ENCODE measurements around the gene TRAFD1.

TRAFD1 gene

DNA sequence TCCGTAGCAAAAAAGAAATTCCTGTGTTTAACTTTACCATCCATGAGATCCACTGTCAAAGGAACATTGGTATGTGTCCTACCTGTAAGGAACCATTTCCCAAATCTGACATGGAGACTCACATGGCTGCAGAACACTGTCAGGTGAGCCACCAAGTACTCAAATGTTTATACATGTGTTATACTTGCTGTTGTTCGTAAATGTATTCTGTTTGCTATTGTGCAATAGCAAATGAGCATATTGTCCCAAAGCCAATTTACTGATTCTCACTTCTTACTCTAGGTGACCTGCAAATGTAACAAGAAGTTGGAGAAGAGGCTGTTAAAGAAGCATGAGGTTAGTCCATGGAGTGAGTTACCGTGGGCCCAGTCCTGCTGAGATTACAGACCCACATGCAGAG is 9.4 kb downstream of the TRAFD1 start:
- Histone ChIP-seq H3K27ac (ENCODE audit: poor library complexity, severe bottlenecking) (no peak overlapping the region), H3K36me3 (ENCODE audit: low read depth) (peaks cover 57% of the 10 kb centered on the region), H3K4me1 (ENCODE audit: insufficient read depth, poor library complexity, severe bottlenecking) (peaks cover 4% of the 10 kb centered on the region), H3K9me3 (ENCODE audit: severe bottlenecking) (no peaks in the 10 kb centered on the region), H3K27me3 (ENCODE audit: insufficient read depth, poor library complexity, severe bottlenecking) (no peaks in the 10 kb centered on the region), H3K4me3 (ENCODE audit: severe bottlenecking) (no peak overlapping the region)
- TF ChIP-seq, protein P1, sequence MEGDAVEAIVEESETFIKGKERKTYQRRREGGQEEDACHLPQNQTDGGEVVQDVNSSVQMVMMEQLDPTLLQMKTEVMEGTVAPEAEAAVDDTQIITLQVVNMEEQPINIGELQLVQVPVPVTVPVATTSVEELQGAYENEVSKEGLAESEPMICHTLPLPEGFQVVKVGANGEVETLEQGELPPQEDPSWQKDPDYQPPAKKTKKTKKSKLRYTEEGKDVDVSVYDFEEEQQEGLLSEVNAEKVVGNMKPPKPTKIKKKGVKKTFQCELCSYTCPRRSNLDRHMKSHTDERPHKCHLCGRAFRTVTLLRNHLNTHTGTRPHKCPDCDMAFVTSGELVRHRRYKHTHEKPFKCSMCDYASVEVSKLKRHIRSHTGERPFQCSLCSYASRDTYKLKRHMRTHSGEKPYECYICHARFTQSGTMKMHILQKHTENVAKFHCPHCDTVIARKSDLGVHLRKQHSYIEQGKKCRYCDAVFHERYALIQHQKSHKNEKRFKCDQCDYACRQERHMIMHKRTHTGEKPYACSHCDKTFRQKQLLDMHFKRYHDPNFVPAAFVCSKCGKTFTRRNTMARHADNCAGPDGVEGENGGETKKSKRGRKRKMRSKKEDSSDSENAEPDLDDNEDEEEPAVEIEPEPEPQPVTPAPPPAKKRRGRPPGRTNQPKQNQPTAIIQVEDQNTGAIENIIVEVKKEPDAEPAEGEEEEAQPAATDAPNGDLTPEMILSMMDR (IDR thresholded peaks at IDR 0.05; ENCODE audit: poor library complexity, severe bottlenecking) = no peak
- DNase-seq (ENCODE audit: low spot score) (no peak), ATAC-seq (ENCODE audit: low read depth) (no peak)

DNA sequence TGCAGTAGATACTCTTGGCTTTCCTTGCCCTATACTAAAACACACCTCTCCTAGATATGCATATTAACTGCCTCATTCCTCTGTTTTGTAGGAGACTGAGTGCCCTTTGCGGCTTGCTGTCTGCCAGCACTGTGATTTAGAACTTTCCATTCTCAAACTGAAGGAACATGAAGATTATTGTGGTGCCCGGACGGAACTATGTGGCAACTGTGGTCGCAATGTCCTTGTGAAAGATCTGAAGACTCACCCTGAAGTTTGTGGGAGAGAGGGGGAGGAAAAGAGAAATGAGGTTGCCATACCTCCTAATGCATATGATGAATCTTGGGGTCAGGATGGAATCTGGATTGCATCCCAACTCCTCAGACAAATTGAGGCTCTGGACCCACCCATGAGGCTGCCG is 15.4 kb downstream of the TRAFD1 start:
- Histone ChIP-seq H3K27me3 (ENCODE audit: insufficient read depth, poor library complexity, severe bottlenecking) (no peaks in the 10 kb centered on the region), H3K9me3 (ENCODE audit: severe bottlenecking) (no peaks in the 10 kb centered on the region), H3K4me1 (ENCODE audit: insufficient read depth, poor library complexity, severe bottlenecking) (no peaks in the 10 kb centered on the region), H3K4me3 (ENCODE audit: severe bottlenecking) (no peak overlapping the region), H3K36me3 (ENCODE audit: low read depth) (peaks cover 80% of the 10 kb centered on the region), H3K27ac (ENCODE audit: poor library complexity, severe bottlenecking) (no peak overlapping the region)
- no peak for DNase-seq (ENCODE audit: low spot score)
- no peak for ATAC-seq (ENCODE audit: low read depth)
- TF ChIP-seq, protein P1 (IDR thresholded peaks at IDR 0.05; ENCODE audit: poor library complexity, severe bottlenecking) = no peak

DNA sequence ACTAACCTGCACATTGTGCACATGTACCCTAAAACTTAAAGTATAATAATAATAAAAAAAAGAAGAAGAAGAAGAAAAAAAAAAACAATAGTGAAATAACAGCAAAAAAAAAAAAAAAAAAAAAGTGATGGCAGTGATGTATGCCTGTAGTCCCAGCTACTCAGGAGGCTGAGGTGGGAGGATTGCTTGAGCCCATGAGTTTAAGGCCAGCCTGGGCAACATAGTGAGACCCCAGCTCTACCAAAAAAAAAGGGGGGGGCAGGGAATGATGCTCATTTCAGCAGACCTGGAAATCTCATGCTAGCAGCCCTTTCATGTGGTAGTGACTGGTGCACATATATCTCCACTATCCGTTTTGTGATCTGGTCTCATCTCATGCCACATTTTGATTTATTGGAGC is 20.8 kb downstream of the TRAFD1 start:
- Histone ChIP-seq H3K4me1 (ENCODE audit: insufficient read depth, poor library complexity, severe bottlenecking) (peaks cover 6% of the 10 kb centered on the region), H3K27me3 (ENCODE audit: insufficient read depth, poor library complexity, severe bottlenecking) (no peaks in the 10 kb centered on the region), H3K4me3 (ENCODE audit: severe bottlenecking) (no peak overlapping the region), H3K9me3 (ENCODE audit: severe bottlenecking) (no peaks in the 10 kb centered on the region), H3K27ac (ENCODE audit: poor library complexity, severe bottlenecking) (no peak overlapping the region), H3K36me3 (ENCODE audit: low read depth) (peaks cover 80% of the 10 kb centered on the region)
- TF ChIP-seq, protein P1 (IDR thresholded peaks at IDR 0.05; ENCODE audit: poor library complexity, severe bottlenecking) = no peak
- ATAC-seq (ENCODE audit: low read depth) (no peak), DNase-seq (ENCODE audit: low spot score) (no peak)

DNA sequence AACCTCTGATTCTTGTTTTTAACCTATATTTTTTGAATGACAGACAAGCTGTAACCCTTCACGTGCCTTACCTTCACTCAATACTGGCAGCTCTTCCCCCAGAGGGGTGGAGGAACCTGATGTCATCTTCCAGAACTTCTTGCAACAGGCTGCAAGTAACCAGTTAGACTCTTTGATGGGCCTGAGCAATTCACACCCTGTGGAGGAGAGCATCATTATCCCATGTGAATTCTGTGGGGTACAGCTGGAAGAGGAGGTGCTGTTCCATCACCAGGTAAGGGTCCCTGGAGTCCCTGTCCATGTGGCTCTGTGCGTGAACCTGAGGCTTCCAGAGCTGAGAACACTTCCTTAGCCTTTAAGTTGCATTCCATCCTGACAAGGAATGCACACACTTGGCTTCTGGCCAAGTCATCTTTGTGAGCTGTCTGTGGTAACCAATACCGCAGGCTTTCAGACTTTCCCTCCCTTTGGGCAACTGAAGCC is 22.7 kb downstream of the TRAFD1 start:
- DNase-seq (ENCODE audit: low spot score) (no peak), ATAC-seq (ENCODE audit: low read depth) (peak; percentile 80)
- H3K4me1 ChIP-seq (ENCODE audit: insufficient read depth, poor library complexity, severe bottlenecking) = peaks cover 6% of the 10 kb centered on the region
- H3K9me3 ChIP-seq (ENCODE audit: severe bottlenecking) = no peaks in the 10 kb centered on the region
- no peak overlapping the region for H3K4me3 ChIP-seq (ENCODE audit: severe bottlenecking)
- H3K36me3 ChIP-seq (ENCODE audit: low read depth) = peaks cover 80% of the 10 kb centered on the region
- no peaks in the 10 kb centered on the region for H3K27me3 ChIP-seq (ENCODE audit: insufficient read depth, poor library complexity, severe bottlenecking)
- peak overlapping the region; percentile 14 for H3K27ac ChIP-seq (ENCODE audit: poor library complexity, severe bottlenecking)
- TF ChIP-seq, protein P1 (IDR thresholded peaks at IDR 0.05; ENCODE audit: poor library complexity, severe bottlenecking) = no peak

DNA sequence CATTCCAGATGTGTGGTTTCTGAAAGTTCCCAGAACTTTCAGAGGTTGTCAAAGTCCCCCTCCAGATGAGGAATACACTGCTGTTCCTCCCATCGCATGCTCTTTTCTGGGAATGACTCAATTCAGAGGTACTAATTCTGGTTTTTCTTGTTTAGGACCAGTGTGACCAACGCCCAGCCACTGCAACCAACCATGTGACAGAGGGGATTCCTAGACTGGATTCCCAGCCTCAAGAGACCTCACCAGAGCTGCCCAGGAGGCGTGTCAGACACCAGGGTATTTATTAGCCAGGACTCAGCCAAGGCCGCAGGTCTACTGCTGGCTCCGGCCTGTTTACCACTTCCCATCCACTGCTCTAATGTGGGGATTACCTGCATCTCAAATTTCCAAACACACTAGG is 24.2 kb downstream of the TRAFD1 start:
- no peak for ATAC-seq (ENCODE audit: low read depth)

More for the DNA sequence above, 24.2 kb downstream of the TRAFD1 start:
- Histone ChIP-seq H3K27me3 (ENCODE audit: insufficient read depth, poor library complexity, severe bottlenecking) (no peaks in the 10 kb centered on the region), H3K9me3 (ENCODE audit: severe bottlenecking) (no peaks in the 10 kb centered on the region), H3K36me3 (ENCODE audit: low read depth) (peaks cover 69% of the 10 kb centered on the region), H3K4me3 (ENCODE audit: severe bottlenecking) (no peak overlapping the region), H3K4me1 (ENCODE audit: insufficient read depth, poor library complexity, severe bottlenecking) (peaks cover 6% of the 10 kb centered on the region), H3K27ac (ENCODE audit: poor library complexity, severe bottlenecking) (no peak overlapping the region)
- TF ChIP-seq, protein P1 (IDR thresholded peaks at IDR 0.05; ENCODE audit: poor library complexity, severe bottlenecking) = no peak
- DNase-seq (ENCODE audit: low spot score) = no peak
